BJ (cell line): ENCODE measurements around the gene GPR107. TPM values are rescaled to one million over a fixed set of nuclear protein-coding genes. Genes with fewer than 3 reads are reported as not detected.

Source experiments
- CTCF ChIA-PET: fragments of 350-600 bp; formaldehyde crosslinking; extraction: SDS; loops from one replicate; lab custom pipeline; 2021; ENCODE audit warnings: antibody characterized with exemption, inconsistent platforms; lab: Yijun Ruan, JAX
- POLR2A ChIA-PET: fragments of 300-600 bp; sonication (Branson Sonifier 250); formaldehyde crosslinking; extraction: SDS; loops from one replicate; lab custom pipeline; 2021; ENCODE audit warnings: antibody characterized with exemption; lab: Charles Lee
- DNase-seq: peaks from one replicate; pipeline ENCODE4 v3.0.0-alpha.2; 2011; ENCODE audit warnings: low read depth
- H3K27me3 ChIP-seq: 2 replicates; pipeline ENCODE4 v1.6.0; 2011; ENCODE audit warnings: low read length; ENCODE audit not compliant: control insufficient read depth, insufficient read depth
- H3K36me3 ChIP-seq: 2 replicates; pipeline ENCODE4 v1.5.1; 2011; ENCODE audit warnings: low read length; ENCODE audit not compliant: control insufficient read depth, insufficient read depth
- H3K4me3 ChIP-seq: 2 replicates; pipeline ENCODE4 v1.5.1; 2011; ENCODE audit warnings: low read depth, mild to moderate bottlenecking, control low read depth, low read length
- polyA plus RNA-seq: library from polyadenylated mRNA; depleted of rRNA; stranded (reverse); fragments of >200 nt; gene quantifications from 2 replicates; pipeline ENCODE4 v1.2.3, GENCODE V29; 2011
- TF ChIP-seq, protein P1 (sequence below): IDR thresholded peaks from 2 replicates; pipeline ENCODE4 v1.5.1; 2011; ENCODE audit warnings: low read depth, mild to moderate bottlenecking, control low read depth, inconsistent platforms, low read length, moderate library complexity; ENCODE audit not compliant: insufficient read depth

The GPR107 gene
- polyA plus RNA-seq, 1 experiment = 32.5 TPM

DNA sequence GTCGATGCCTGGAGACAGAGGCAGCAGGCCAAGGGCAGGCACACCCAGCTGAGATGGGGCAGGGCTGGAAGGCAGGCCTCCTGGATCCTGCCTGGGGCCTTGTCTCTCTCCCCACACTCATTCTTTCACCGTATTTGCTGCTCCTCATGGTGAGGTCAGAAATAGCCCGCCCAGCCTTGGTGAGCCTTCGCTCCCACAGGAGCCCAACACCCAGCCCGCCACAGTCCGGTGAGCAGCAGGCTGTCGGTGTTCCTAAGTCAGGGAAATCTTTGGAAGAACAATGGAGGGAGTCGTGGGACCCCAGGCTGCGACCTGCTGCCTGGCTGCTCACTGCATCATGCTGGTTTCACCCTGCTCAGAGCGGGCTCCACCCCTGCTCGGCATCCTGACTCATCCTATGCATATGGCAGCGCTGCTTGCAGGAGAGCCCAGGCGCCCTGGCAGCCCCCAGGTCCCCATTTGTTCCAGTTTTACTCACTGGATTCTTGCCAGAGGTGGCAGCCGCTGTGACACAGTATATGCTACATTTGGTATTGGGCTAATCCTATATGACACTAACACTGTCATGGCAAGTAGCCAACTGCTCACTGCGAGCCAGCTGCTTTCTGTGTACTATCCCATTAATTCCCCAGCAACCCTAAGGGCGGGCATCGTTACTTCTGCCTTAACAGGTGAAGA is 65.3 kb downstream of the GPR107 start:
- ChIA-PET POLR2A (no interaction called here), CTCF (interaction anchor here (1.6 to 5.2 kb wide), 2 partner anchors 12 to 16 kb away, joined by 3 to 28 read pairs; no protein-coding TSS in a partner anchor)
- no peaks in the 10 kb centered on the region for H3K27me3 ChIP-seq
- no peak for DNase-seq
- TF ChIP-seq, protein P1, sequence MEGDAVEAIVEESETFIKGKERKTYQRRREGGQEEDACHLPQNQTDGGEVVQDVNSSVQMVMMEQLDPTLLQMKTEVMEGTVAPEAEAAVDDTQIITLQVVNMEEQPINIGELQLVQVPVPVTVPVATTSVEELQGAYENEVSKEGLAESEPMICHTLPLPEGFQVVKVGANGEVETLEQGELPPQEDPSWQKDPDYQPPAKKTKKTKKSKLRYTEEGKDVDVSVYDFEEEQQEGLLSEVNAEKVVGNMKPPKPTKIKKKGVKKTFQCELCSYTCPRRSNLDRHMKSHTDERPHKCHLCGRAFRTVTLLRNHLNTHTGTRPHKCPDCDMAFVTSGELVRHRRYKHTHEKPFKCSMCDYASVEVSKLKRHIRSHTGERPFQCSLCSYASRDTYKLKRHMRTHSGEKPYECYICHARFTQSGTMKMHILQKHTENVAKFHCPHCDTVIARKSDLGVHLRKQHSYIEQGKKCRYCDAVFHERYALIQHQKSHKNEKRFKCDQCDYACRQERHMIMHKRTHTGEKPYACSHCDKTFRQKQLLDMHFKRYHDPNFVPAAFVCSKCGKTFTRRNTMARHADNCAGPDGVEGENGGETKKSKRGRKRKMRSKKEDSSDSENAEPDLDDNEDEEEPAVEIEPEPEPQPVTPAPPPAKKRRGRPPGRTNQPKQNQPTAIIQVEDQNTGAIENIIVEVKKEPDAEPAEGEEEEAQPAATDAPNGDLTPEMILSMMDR = no peak
- no peak overlapping the region for H3K4me3 ChIP-seq
- peaks cover 12% of the 10 kb centered on the region for H3K36me3 ChIP-seq

DNA sequence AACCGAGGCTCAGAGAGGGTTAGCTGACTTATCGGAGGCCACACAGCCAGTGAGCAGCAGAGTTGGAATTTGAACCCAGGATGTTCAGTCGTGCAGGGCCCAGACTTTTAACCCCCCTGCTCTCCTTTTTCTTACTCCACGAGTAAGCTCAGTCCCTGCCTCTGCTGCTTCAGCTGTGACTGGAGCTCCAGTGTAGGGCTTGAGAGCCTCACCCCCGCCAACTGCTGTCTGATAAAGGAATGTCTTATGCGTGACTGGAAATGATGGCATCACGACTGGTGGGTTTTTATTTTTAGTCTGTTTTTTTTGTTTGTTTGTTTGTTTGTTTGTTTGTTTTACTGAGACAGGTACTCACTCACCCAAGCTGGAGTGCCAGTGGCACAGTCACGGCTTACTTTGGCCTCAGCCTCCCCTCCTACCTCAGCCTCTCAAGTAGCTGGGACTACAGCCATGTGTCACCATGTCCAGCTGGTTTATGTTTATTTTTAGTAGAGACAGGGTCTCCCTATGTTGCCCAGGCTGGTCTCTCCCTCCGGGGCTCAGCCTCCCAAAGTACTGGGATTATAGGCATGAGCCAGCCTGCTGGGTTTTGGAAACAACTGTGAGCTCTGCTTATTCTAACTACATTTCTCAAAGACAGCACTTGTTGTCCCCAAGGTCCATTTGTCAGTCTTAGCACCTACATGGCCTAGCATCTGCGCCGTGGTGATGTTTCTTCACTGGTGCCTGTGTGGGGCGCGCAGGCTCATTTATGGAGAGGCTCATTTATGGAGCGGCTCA is 66.0 kb downstream of the GPR107 start:
- ChIA-PET POLR2A (no interaction called here), CTCF (interaction anchor here (1.6 to 5.2 kb wide), 2 partner anchors 12 to 17 kb away, joined by 3 to 28 read pairs; no protein-coding TSS in a partner anchor)
- H3K4me3 ChIP-seq = no peak overlapping the region
- TF ChIP-seq, protein P1 = no peak
- no peak for DNase-seq
- no peaks in the 10 kb centered on the region for H3K27me3 ChIP-seq
- H3K36me3 ChIP-seq = peaks cover 12% of the 10 kb centered on the region

GRCh38 chr9:130120299-130120587 is 66.5 kb downstream of the GPR107 start:
- peaks cover 12% of the 10 kb centered on the region for H3K36me3 ChIP-seq
- no peak for DNase-seq
- CTCF ChIA-PET = interaction anchor here (1.6 to 5.2 kb wide), 2 partner anchors 13 to 17 kb away, joined by 3 to 28 read pairs; no protein-coding TSS in a partner anchor
- POLR2A ChIA-PET = no interaction called here
- no peaks in the 10 kb centered on the region for H3K27me3 ChIP-seq
- H3K4me3 ChIP-seq = no peak overlapping the region
- TF ChIP-seq, protein P1 = no peak

- H3K4me3 ChIP-seq = no peak overlapping the region
- no peak for DNase-seq
- ChIA-PET CTCF (interaction anchor here (0.6 to 1.6 kb wide), 4 partner anchors 9 to 113 kb away, joined by 3 to 4 read pairs (median 3); no protein-coding TSS in a partner anchor), POLR2A (no interaction called here)
- TF ChIP-seq, protein P1 = no peak
- no peaks in the 10 kb centered on the region for H3K27me3 ChIP-seq
- peaks cover 12% of the 10 kb centered on the region for H3K36me3 ChIP-seq
These were observed 67.1 kb downstream of the GPR107 start for GRCh38 chr9:130120832-130121231.

DNA sequence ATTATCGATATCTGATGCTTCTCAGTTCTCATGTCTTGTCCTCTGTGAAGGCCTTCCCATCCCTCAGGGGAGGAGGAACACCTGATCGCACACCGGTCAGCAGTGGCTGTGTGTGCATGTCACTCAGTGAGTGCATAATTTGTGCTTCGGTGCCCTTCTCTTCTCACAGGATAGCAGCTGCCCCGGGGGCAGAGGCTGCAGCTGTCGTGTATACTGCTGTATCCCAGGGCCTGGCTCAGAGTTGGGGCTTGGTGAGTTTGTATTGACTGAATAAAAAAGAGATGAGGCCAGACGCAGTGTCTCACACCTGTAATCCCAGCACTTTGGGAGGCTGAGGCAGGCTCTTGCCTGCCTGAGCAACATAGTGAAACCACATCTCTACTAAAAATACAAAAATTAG is 68.8 kb downstream of the GPR107 start:
- TF ChIP-seq, protein P1 = no peak
- CTCF ChIA-PET = interaction anchor here (0.6 to 1.1 kb wide), 2 partner anchors 13 to 131 kb away, joined by 3 to 5 read pairs; no protein-coding TSS in a partner anchor
- POLR2A ChIA-PET = no interaction called here
- Histone ChIP-seq H3K4me3 (no peak overlapping the region), H3K36me3 (peaks cover 7% of the 10 kb centered on the region), H3K27me3 (no peaks in the 10 kb centered on the region)
- no peak for DNase-seq
